COLO668 (cell line): ENCODE measurements around the gene SLIT3.

Source experiments
- DNase-seq: peaks from one replicate; lab custom pipeline; 2025; ENCODE audit not compliant: unreplicated experiment; lab: John Stamatoyannopoulos, UW

Gene SLIT3

GRCh38 chr5:169272111-169272510 is 28.8 kb downstream of the SLIT3 start:
- DNase-seq = no peak

- no peak for DNase-seq
These were observed 30.1 kb downstream of the SLIT3 start for GRCh38 chr5:169270827-169271226.

- DNase-seq = no peak
These were observed 32.9 kb downstream of the SLIT3 start for GRCh38 chr5:169268019-169268418.

GRCh38 chr5:169265888-169266287 is 35.1 kb downstream of the SLIT3 start:
- DNase-seq = no peak

- no peak for DNase-seq
These were observed 37.3 kb downstream of the SLIT3 start for GRCh38 chr5:169263591-169263990.

GRCh38 chr5:169260896-169261569 is 39.9 kb downstream of the SLIT3 start:
- no peak for DNase-seq

GRCh38 chr5:169258372-169259000 is 42.5 kb downstream of the SLIT3 start:
- DNase-seq = no peak

GRCh38 chr5:169256191-169256590 is 44.7 kb downstream of the SLIT3 start:
- DNase-seq = no peak

GRCh38 chr5:169253071-169253470 is 47.9 kb downstream of the SLIT3 start:
- DNase-seq = no peak

GRCh38 chr5:169251333-169252084 is 49.4 kb downstream of the SLIT3 start:
- DNase-seq = no peak

GRCh38 chr5:169250887-169251286 is 50.1 kb downstream of the SLIT3 start:
- DNase-seq = no peak

GRCh38 chr5:169248996-169249395 is 51.9 kb downstream of the SLIT3 start:
- DNase-seq = no peak

GRCh38 chr5:169248550-169248949 is 52.4 kb downstream of the SLIT3 start:
- DNase-seq = no peak

GRCh38 chr5:169244812-169245211 is 56.1 kb downstream of the SLIT3 start:
- no peak for DNase-seq

GRCh38 chr5:169243651-169244422 is 57.1 kb downstream of the SLIT3 start:
- DNase-seq = no peak

GRCh38 chr5:169242849-169243186 is 58.1 kb downstream of the SLIT3 start:
- DNase-seq = no peak

GRCh38 chr5:169242175-169242848 is 58.6 kb downstream of the SLIT3 start:
- no peak for DNase-seq

- no peak for DNase-seq
These were observed 71.5 kb downstream of the SLIT3 start for GRCh38 chr5:169229342-169229892.

GRCh38 chr5:169226895-169227294 is 74.0 kb downstream of the SLIT3 start:
- no peak for DNase-seq

GRCh38 chr5:169225830-169226356 is 75.0 kb downstream of the SLIT3 start:
- DNase-seq = no peak
